ENCODE results near the gene C4A. TPM values are rescaled to one million over a fixed set of nuclear protein-coding genes. Genes with fewer than 3 reads are reported as not detected.
A peak's percentile ranks its signal among the peaks of the same experiment; 100 is the strongest.
"Not testable (repeated sequence)": the region's sequence is repeated elsewhere in the genome, so short reads cannot be mapped to it uniquely, and the experiment has no call there.

The C4A gene
- polyA plus RNA-seq, 1 donor (not counting 4 experiments of a cell fraction or from before 2014, with no cell fraction given): 1.2 TPM

DNA sequence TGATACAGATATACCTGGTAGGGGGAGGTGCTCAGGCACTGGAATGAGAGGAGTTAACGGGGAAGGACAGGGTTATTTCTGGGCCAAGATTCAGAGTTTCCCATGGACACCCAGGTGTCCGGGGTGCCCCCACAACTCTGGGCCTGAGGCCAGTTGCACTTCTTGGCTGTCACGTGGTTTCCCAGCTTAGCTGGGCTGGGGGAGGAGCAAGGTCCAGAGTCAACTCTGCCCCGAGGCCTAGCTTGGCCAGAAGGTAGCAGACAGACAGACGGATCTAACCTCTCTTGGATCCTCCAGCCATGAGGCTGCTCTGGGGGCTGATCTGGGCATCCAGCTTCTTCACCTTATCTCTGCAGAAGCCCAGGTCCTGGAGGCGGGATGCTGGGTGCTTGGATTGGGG is 32.7 kb downstream of the C4A start, which contains the start of gene C4B:
TSS of gene C4B (plus strand) at position 249 of the 400 bp plus-strand sequence. CDS start at position 300, 51 bp downstream.
- H2AFZ ChIP-seq (ENCODE audit: control insufficient read depth, low read length); H3K4me2 ChIP-seq (ENCODE audit: control insufficient read depth, extremely low read depth, insufficient read depth, low read depth, low read length); H3K9me3 ChIP-seq (ENCODE audit: control insufficient read depth, low read depth, low read length); H3K36me3 ChIP-seq (ENCODE audit: control insufficient read depth in 2 of 2, extremely low read depth in 1 of 2, insufficient read depth in 2 of 2, low read length in 2 of 2); H4K20me1 ChIP-seq (ENCODE audit: control insufficient read depth, extremely low read depth, insufficient read depth, low read length); H3K27ac ChIP-seq (ENCODE audit: control insufficient read depth, insufficient read depth, low read length); FAIRE-seq; H3K4me3 ChIP-seq (ENCODE audit: control insufficient read depth in 2 of 3, extremely low read depth in 1 of 3, insufficient read depth in 2 of 3, low read depth in 1 of 3, low read length in 3 of 3); dilution Hi-C loops (cut with MboI; ENCODE audit: extremely low pct_ligation_motif_present, low sequenced_read_pairs); H3K9me1 ChIP-seq (ENCODE audit: control insufficient read depth, extremely low read depth, insufficient read depth, low read length); H3K79me2 ChIP-seq (ENCODE audit: control insufficient read depth, insufficient read depth, low read length); H3K27me3 ChIP-seq (ENCODE audit: control insufficient read depth, extremely low read depth, insufficient read depth, low read length); H3K4me1 ChIP-seq (ENCODE audit: control insufficient read depth, extremely low read depth, insufficient read depth, low read length); DNase-seq (ENCODE audit: low read depth, low spot score); H3K9ac ChIP-seq (ENCODE audit: control insufficient read depth, extremely low read depth, insufficient read depth, low read length): not testable (repeated sequence)

- H3K27ac ChIP-seq (ENCODE audit: control insufficient read depth, insufficient read depth, low read length); H3K9ac ChIP-seq (ENCODE audit: control insufficient read depth, extremely low read depth, insufficient read depth, low read length); dilution Hi-C loops (cut with MboI; ENCODE audit: extremely low pct_ligation_motif_present, low sequenced_read_pairs); H3K9me3 ChIP-seq (ENCODE audit: control insufficient read depth, low read depth, low read length); H4K20me1 ChIP-seq (ENCODE audit: control insufficient read depth, extremely low read depth, insufficient read depth, low read length); H2AFZ ChIP-seq (ENCODE audit: control insufficient read depth, low read length); H3K79me2 ChIP-seq (ENCODE audit: control insufficient read depth, insufficient read depth, low read length); FAIRE-seq; H3K4me2 ChIP-seq (ENCODE audit: control insufficient read depth, extremely low read depth, insufficient read depth, low read depth, low read length); H3K9me1 ChIP-seq (ENCODE audit: control insufficient read depth, extremely low read depth, insufficient read depth, low read length); H3K4me1 ChIP-seq (ENCODE audit: control insufficient read depth, extremely low read depth, insufficient read depth, low read length); DNase-seq (ENCODE audit: low read depth, low spot score); H3K36me3 ChIP-seq (ENCODE audit: control insufficient read depth in 2 of 2, extremely low read depth in 1 of 2, insufficient read depth in 2 of 2, low read length in 2 of 2); H3K4me3 ChIP-seq (ENCODE audit: control insufficient read depth in 2 of 3, extremely low read depth in 1 of 3, insufficient read depth in 2 of 3, low read depth in 1 of 3, low read length in 3 of 3); H3K27me3 ChIP-seq (ENCODE audit: control insufficient read depth, extremely low read depth, insufficient read depth, low read length): not testable (repeated sequence)
These were observed 40.2 kb downstream of the C4A start for GRCh38 chr6:32022100-32022499.

- H3K79me2 ChIP-seq (ENCODE audit: control insufficient read depth, insufficient read depth, low read length); H3K9me1 ChIP-seq (ENCODE audit: control insufficient read depth, extremely low read depth, insufficient read depth, low read length); dilution Hi-C loops (cut with MboI; ENCODE audit: extremely low pct_ligation_motif_present, low sequenced_read_pairs); H3K9me3 ChIP-seq (ENCODE audit: control insufficient read depth, low read depth, low read length); H2AFZ ChIP-seq (ENCODE audit: control insufficient read depth, low read length); H4K20me1 ChIP-seq (ENCODE audit: control insufficient read depth, extremely low read depth, insufficient read depth, low read length); DNase-seq (ENCODE audit: low read depth, low spot score); H3K27me3 ChIP-seq (ENCODE audit: control insufficient read depth, extremely low read depth, insufficient read depth, low read length); H3K4me1 ChIP-seq (ENCODE audit: control insufficient read depth, extremely low read depth, insufficient read depth, low read length); H3K36me3 ChIP-seq (ENCODE audit: control insufficient read depth in 2 of 2, extremely low read depth in 1 of 2, insufficient read depth in 2 of 2, low read length in 2 of 2); H3K4me2 ChIP-seq (ENCODE audit: control insufficient read depth, extremely low read depth, insufficient read depth, low read depth, low read length); H3K9ac ChIP-seq (ENCODE audit: control insufficient read depth, extremely low read depth, insufficient read depth, low read length); H3K4me3 ChIP-seq (ENCODE audit: control insufficient read depth in 2 of 3, extremely low read depth in 1 of 3, insufficient read depth in 2 of 3, low read depth in 1 of 3, low read length in 3 of 3); H3K27ac ChIP-seq (ENCODE audit: control insufficient read depth, insufficient read depth, low read length): not testable (repeated sequence)
- FAIRE-seq: peak; percentile 9
These were observed 46.8 kb downstream of the C4A start for GRCh38 chr6:32028631-32029030.

GRCh38 chr6:32029553-32029952 is 47.7 kb downstream of the C4A start:
- H4K20me1 ChIP-seq (ENCODE audit: control insufficient read depth, extremely low read depth, insufficient read depth, low read length); H3K4me2 ChIP-seq (ENCODE audit: control insufficient read depth, extremely low read depth, insufficient read depth, low read depth, low read length); H2AFZ ChIP-seq (ENCODE audit: control insufficient read depth, low read length); H3K4me1 ChIP-seq (ENCODE audit: control insufficient read depth, extremely low read depth, insufficient read depth, low read length); dilution Hi-C loops (cut with MboI; ENCODE audit: extremely low pct_ligation_motif_present, low sequenced_read_pairs); H3K9ac ChIP-seq (ENCODE audit: control insufficient read depth, extremely low read depth, insufficient read depth, low read length); H3K4me3 ChIP-seq (ENCODE audit: control insufficient read depth in 2 of 3, extremely low read depth in 1 of 3, insufficient read depth in 2 of 3, low read depth in 1 of 3, low read length in 3 of 3); H3K79me2 ChIP-seq (ENCODE audit: control insufficient read depth, insufficient read depth, low read length); H3K27me3 ChIP-seq (ENCODE audit: control insufficient read depth, extremely low read depth, insufficient read depth, low read length); FAIRE-seq; DNase-seq (ENCODE audit: low read depth, low spot score); H3K9me1 ChIP-seq (ENCODE audit: control insufficient read depth, extremely low read depth, insufficient read depth, low read length); H3K9me3 ChIP-seq (ENCODE audit: control insufficient read depth, low read depth, low read length); H3K36me3 ChIP-seq (ENCODE audit: control insufficient read depth in 2 of 2, extremely low read depth in 1 of 2, insufficient read depth in 2 of 2, low read length in 2 of 2); H3K27ac ChIP-seq (ENCODE audit: control insufficient read depth, insufficient read depth, low read length): not testable (repeated sequence)

- dilution Hi-C loops (cut with MboI; ENCODE audit: extremely low pct_ligation_motif_present, low sequenced_read_pairs); H3K4me2 ChIP-seq (ENCODE audit: control insufficient read depth, extremely low read depth, insufficient read depth, low read depth, low read length); H3K36me3 ChIP-seq (ENCODE audit: control insufficient read depth in 2 of 2, extremely low read depth in 1 of 2, insufficient read depth in 2 of 2, low read length in 2 of 2); H3K4me3 ChIP-seq (ENCODE audit: control insufficient read depth in 2 of 3, extremely low read depth in 1 of 3, insufficient read depth in 2 of 3, low read depth in 1 of 3, low read length in 3 of 3); H4K20me1 ChIP-seq (ENCODE audit: control insufficient read depth, extremely low read depth, insufficient read depth, low read length); H3K9me3 ChIP-seq (ENCODE audit: control insufficient read depth, low read depth, low read length); FAIRE-seq; H3K9me1 ChIP-seq (ENCODE audit: control insufficient read depth, extremely low read depth, insufficient read depth, low read length); DNase-seq (ENCODE audit: low read depth, low spot score); H3K27me3 ChIP-seq (ENCODE audit: control insufficient read depth, extremely low read depth, insufficient read depth, low read length); H3K79me2 ChIP-seq (ENCODE audit: control insufficient read depth, insufficient read depth, low read length); H3K4me1 ChIP-seq (ENCODE audit: control insufficient read depth, extremely low read depth, insufficient read depth, low read length); H2AFZ ChIP-seq (ENCODE audit: control insufficient read depth, low read length); H3K27ac ChIP-seq (ENCODE audit: control insufficient read depth, insufficient read depth, low read length); H3K9ac ChIP-seq (ENCODE audit: control insufficient read depth, extremely low read depth, insufficient read depth, low read length): not testable (repeated sequence)
These were observed 53.6 kb downstream of the C4A start for GRCh38 chr6:32035283-32036013.
